Measurements from ENCODE around the gene KLHL11. TPM values are rescaled to one million over a fixed set of nuclear protein-coding genes. Genes with fewer than 3 reads are reported as not detected.

The KLHL11 gene
- total RNA-seq, 2 donors from 2014 or later, result 13.3 to 15.9 TPM

DNA sequence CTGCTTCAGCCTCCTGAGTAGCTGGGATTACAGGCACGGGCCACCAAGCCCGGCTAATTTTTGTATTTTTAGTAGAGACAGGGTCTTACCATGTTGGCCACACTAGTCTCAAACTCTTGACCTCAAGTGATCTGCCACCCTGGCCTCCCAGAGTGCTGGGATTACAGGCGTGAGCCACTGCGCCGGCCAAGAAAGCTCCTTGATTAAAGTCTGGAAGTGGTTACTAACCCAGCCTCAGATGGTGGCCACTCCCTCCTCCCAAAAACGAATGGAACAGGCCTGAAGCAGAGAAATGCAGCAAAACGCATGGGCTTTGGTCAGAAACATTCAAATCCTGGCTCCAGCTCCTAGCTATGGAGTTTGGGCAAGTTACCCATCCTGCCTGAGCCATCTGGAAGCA lies 41.1 kb downstream of the KLHL11 start:
- Mint-ChIP-seq H3K27me3 (ENCODE audit: insufficient read depth) (no peaks in the 10 kb centered on the region), H3K9me3 (no peaks in the 10 kb centered on the region), H3K4me3 (no peak overlapping the region), H3K4me1 (peaks cover 9% of the 10 kb centered on the region), H3K27ac (no peak overlapping the region), H3K36me3 (ENCODE audit: low read depth) (peaks cover 37% of the 10 kb centered on the region)
- no peak for DNase-seq
- no peak overlapping the region for H3K9ac ChIP-seq (ENCODE audit: extremely low read depth, low read length, poor library complexity, severe bottlenecking)
- no peaks in the 10 kb centered on the region for H3K4me1 ChIP-seq (ENCODE audit: control insufficient read depth, insufficient read depth, low read length)
- WGBS, 2 experiments (ENCODE audit: insufficient coverage in 1 of 2, insufficient read length in 1 of 2), result 70 to 82% methylated on average over 5 to 7 of the region's 7 CpGs
- no peak overlapping the region for H3K27ac ChIP-seq (ENCODE audit: low read depth, low read length)
- H3K27me3 ChIP-seq (ENCODE audit: control insufficient read depth, insufficient read depth, low read length, poor library complexity, severe bottlenecking), result no peaks in the 10 kb centered on the region
- H3K4me3 ChIP-seq (ENCODE audit: low read length), result no peak overlapping the region
- H3K36me3 ChIP-seq (ENCODE audit: control insufficient read depth, insufficient read depth, low read length), result peaks cover 26% of the 10 kb centered on the region
- TF ChIP-seq, protein P1, sequence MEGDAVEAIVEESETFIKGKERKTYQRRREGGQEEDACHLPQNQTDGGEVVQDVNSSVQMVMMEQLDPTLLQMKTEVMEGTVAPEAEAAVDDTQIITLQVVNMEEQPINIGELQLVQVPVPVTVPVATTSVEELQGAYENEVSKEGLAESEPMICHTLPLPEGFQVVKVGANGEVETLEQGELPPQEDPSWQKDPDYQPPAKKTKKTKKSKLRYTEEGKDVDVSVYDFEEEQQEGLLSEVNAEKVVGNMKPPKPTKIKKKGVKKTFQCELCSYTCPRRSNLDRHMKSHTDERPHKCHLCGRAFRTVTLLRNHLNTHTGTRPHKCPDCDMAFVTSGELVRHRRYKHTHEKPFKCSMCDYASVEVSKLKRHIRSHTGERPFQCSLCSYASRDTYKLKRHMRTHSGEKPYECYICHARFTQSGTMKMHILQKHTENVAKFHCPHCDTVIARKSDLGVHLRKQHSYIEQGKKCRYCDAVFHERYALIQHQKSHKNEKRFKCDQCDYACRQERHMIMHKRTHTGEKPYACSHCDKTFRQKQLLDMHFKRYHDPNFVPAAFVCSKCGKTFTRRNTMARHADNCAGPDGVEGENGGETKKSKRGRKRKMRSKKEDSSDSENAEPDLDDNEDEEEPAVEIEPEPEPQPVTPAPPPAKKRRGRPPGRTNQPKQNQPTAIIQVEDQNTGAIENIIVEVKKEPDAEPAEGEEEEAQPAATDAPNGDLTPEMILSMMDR (conservative IDR thresholded peaks at IDR 0.05), result no peak
- H3K9me3 ChIP-seq (ENCODE audit: control insufficient read depth, low read length), result no peaks in the 10 kb centered on the region

- Mint-ChIP-seq H3K36me3 (ENCODE audit: low read depth) (peaks cover 32% of the 10 kb centered on the region), H3K27ac (peak overlapping the region; percentile 33), H3K4me1 (peaks cover 9% of the 10 kb centered on the region), H3K4me3 (no peak overlapping the region), H3K27me3 (ENCODE audit: insufficient read depth) (no peaks in the 10 kb centered on the region), H3K9me3 (no peaks in the 10 kb centered on the region)
- TF ChIP-seq, protein P1 (conservative IDR thresholded peaks at IDR 0.05), result no peak
- DNase-seq, result no peak
- Histone ChIP-seq H3K36me3 (ENCODE audit: control insufficient read depth, insufficient read depth, low read length) (peaks cover 26% of the 10 kb centered on the region), H3K9ac (ENCODE audit: extremely low read depth, low read length, poor library complexity, severe bottlenecking) (no peak overlapping the region), H3K4me1 (ENCODE audit: control insufficient read depth, insufficient read depth, low read length) (no peaks in the 10 kb centered on the region), H3K9me3 (ENCODE audit: control insufficient read depth, low read length) (no peaks in the 10 kb centered on the region), H3K4me3 (ENCODE audit: low read length) (no peak overlapping the region), H3K27me3 (ENCODE audit: control insufficient read depth, insufficient read depth, low read length, poor library complexity, severe bottlenecking) (no peaks in the 10 kb centered on the region), H3K27ac (ENCODE audit: low read depth, low read length) (no peak overlapping the region)
- 91 to 93% methylated on average over 7 of the region's 7 CpGs for WGBS, 2 experiments (ENCODE audit: insufficient coverage in 1 of 2, insufficient read length in 1 of 2)
Measured at GRCh38 chr17:41823580-41823979, 41.6 kb downstream of the KLHL11 start.

GRCh38 chr17:41823141-41823524 lies 42.1 kb downstream of the KLHL11 start:
- 94% methylated on average over 1 of the region's 1 CpG; no CpG with 5 or more reads in 1 of the 2 experiments for WGBS, 2 experiments (ENCODE audit: insufficient coverage in 1 of 2, insufficient read length in 1 of 2)
- Histone ChIP-seq H3K36me3 (ENCODE audit: control insufficient read depth, insufficient read depth, low read length) (peaks cover 26% of the 10 kb centered on the region), H3K27ac (ENCODE audit: low read depth, low read length) (peak overlapping the region; percentile 30), H3K4me3 (ENCODE audit: low read length) (no peak overlapping the region), H3K9me3 (ENCODE audit: control insufficient read depth, low read length) (no peaks in the 10 kb centered on the region), H3K9ac (ENCODE audit: extremely low read depth, low read length, poor library complexity, severe bottlenecking) (no peak overlapping the region), H3K4me1 (ENCODE audit: control insufficient read depth, insufficient read depth, low read length) (no peaks in the 10 kb centered on the region), H3K27me3 (ENCODE audit: control insufficient read depth, insufficient read depth, low read length, poor library complexity, severe bottlenecking) (no peaks in the 10 kb centered on the region)
- Mint-ChIP-seq H3K27ac (peak overlapping the region; percentile 33), H3K36me3 (ENCODE audit: low read depth) (peaks cover 33% of the 10 kb centered on the region), H3K27me3 (ENCODE audit: insufficient read depth) (no peaks in the 10 kb centered on the region), H3K9me3 (no peaks in the 10 kb centered on the region), H3K4me1 (peaks cover 9% of the 10 kb centered on the region), H3K4me3 (no peak overlapping the region)
- TF ChIP-seq, protein P1 (conservative IDR thresholded peaks at IDR 0.05), result no peak
- no peak for DNase-seq
